ENCODE results near the gene CSMD2.
"Not testable (repeated sequence)": the region's sequence is repeated elsewhere in the genome, so short reads cannot be mapped to it uniquely, and the experiment has no call there.

Gene CSMD2

GRCh38 chr1:34019741-34020552, 145.1 kb downstream of the CSMD2 start:
- Histone ChIP-seq H4K20me1 (ENCODE audit: insufficient read depth, low read length) (peaks cover 3% of the 10 kb centered on the region; the same call in 1 of the 2 replicates), H2AFZ (ENCODE audit: low read depth, low read length) (no peak overlapping the region), H3K27ac (ENCODE audit: low read length) (no peak overlapping the region), H3K4me1 (ENCODE audit: insufficient read depth, low read length) (no peaks in the 10 kb centered on the region), H3K79me2 (ENCODE audit: insufficient read depth, low read length) (no peaks in the 10 kb centered on the region), H3K4me3 (ENCODE audit: low read depth in 1 of 2, low read length in 2 of 2) (no peak overlapping the region), H3K9ac (ENCODE audit: low read depth, low read length) (no peak overlapping the region), H3K9me3 (ENCODE audit: insufficient read depth, low read length, severe bottlenecking) (no peaks in the 10 kb centered on the region), H3K27me3 (ENCODE audit: insufficient read depth, low read length, poor library complexity) (peaks cover 12% of the 10 kb centered on the region), H3K36me3 (ENCODE audit: insufficient read depth, low read length) (no peaks in the 10 kb centered on the region), H3K4me2 (ENCODE audit: insufficient read depth, low read length) (no peak overlapping the region)
- ATAC-seq (ENCODE audit: insufficient read depth, low read depth) = no peak
- DNase-seq = no peak
- TF ChIP-seq, protein P1, sequence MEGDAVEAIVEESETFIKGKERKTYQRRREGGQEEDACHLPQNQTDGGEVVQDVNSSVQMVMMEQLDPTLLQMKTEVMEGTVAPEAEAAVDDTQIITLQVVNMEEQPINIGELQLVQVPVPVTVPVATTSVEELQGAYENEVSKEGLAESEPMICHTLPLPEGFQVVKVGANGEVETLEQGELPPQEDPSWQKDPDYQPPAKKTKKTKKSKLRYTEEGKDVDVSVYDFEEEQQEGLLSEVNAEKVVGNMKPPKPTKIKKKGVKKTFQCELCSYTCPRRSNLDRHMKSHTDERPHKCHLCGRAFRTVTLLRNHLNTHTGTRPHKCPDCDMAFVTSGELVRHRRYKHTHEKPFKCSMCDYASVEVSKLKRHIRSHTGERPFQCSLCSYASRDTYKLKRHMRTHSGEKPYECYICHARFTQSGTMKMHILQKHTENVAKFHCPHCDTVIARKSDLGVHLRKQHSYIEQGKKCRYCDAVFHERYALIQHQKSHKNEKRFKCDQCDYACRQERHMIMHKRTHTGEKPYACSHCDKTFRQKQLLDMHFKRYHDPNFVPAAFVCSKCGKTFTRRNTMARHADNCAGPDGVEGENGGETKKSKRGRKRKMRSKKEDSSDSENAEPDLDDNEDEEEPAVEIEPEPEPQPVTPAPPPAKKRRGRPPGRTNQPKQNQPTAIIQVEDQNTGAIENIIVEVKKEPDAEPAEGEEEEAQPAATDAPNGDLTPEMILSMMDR (IDR thresholded peaks at IDR 0.05; ENCODE audit: borderline replicate concordance, extremely low read depth, low read length, poor library complexity, severe bottlenecking) = no peak
- TF ChIP-seq EZH2 (IDR thresholded peaks at IDR 0.05; ENCODE audit: borderline replicate concordance, low read depth, low read length, severe bottlenecking) = no peak

DNA sequence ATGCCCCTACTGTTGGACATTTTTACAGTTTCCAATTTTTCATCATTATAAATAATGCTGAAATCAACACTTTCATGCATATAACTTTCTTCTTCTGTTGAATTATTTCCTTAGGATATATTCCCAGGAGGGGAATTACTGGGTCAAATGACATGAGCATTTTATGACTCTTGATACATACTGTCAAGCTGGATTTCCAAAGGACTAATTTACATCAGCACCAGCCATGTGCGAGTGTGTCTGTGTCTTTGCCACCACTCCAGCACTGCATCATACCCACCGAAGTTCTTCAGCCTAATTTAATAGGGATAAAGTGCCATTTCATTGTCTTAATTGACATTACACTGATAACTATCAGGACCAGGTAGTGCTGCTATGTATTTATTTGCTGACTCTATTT, 146.7 kb downstream of the CSMD2 start:
- TF ChIP-seq EZH2 (IDR thresholded peaks at IDR 0.05; ENCODE audit: borderline replicate concordance, low read depth, low read length, severe bottlenecking) = no peak
- TF ChIP-seq, protein P1 (IDR thresholded peaks at IDR 0.05; ENCODE audit: borderline replicate concordance, extremely low read depth, low read length, poor library complexity, severe bottlenecking) = no peak
- Histone ChIP-seq H3K9me3 (ENCODE audit: insufficient read depth, low read length, severe bottlenecking) (no peaks in the 10 kb centered on the region), H3K27me3 (ENCODE audit: insufficient read depth, low read length, poor library complexity) (peaks cover 12% of the 10 kb centered on the region), H3K4me1 (ENCODE audit: insufficient read depth, low read length) (no peaks in the 10 kb centered on the region), H4K20me1 (ENCODE audit: insufficient read depth, low read length) (peaks cover 3% of the 10 kb centered on the region; the same call in 1 of the 2 replicates), H2AFZ (ENCODE audit: low read depth, low read length) (no peak overlapping the region), H3K79me2 (ENCODE audit: insufficient read depth, low read length) (no peaks in the 10 kb centered on the region), H3K36me3 (ENCODE audit: insufficient read depth, low read length) (no peaks in the 10 kb centered on the region), H3K4me3 (ENCODE audit: low read depth in 1 of 2, low read length in 2 of 2) (no peak overlapping the region), H3K9ac (ENCODE audit: low read depth, low read length) (no peak overlapping the region), H3K27ac (ENCODE audit: low read length) (no peak overlapping the region), H3K4me2 (ENCODE audit: insufficient read depth, low read length) (no peak overlapping the region)
- DNase-seq (no peak), ATAC-seq (ENCODE audit: insufficient read depth, low read depth) (no peak)

DNA sequence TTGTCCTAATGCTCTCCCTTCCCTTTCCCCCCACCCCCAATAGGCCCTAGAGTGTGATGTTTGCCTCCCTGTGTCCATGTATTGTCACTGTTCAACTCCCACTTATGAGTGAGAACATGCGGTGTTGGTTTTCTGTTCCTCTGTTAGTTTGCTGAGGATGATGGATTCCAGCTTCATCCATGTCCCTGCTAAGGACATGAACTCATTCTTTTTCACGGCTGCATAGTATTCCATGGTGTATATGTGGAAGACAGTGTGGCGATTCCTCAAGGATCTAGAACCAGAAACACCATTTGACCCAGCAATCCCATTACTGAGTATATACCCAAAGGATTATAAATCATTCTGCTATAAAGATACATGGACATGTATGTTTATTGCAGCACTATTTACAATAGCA, 148.7 kb downstream of the CSMD2 start:
- H4K20me1 ChIP-seq (ENCODE audit: insufficient read depth, low read length); DNase-seq; H3K9ac ChIP-seq (ENCODE audit: low read depth, low read length); H3K27ac ChIP-seq (ENCODE audit: low read length); H3K4me1 ChIP-seq (ENCODE audit: insufficient read depth, low read length); H3K4me2 ChIP-seq (ENCODE audit: insufficient read depth, low read length); H2AFZ ChIP-seq (ENCODE audit: low read depth, low read length); ATAC-seq (ENCODE audit: insufficient read depth, low read depth); H3K36me3 ChIP-seq (ENCODE audit: insufficient read depth, low read length); H3K9me3 ChIP-seq (ENCODE audit: insufficient read depth, low read length, severe bottlenecking); H3K79me2 ChIP-seq (ENCODE audit: insufficient read depth, low read length); H3K4me3 ChIP-seq (ENCODE audit: low read depth in 1 of 2, low read length in 2 of 2): not testable (repeated sequence)
- peaks cover 12% of the 10 kb centered on the region for H3K27me3 ChIP-seq (ENCODE audit: insufficient read depth, low read length, poor library complexity)

GRCh38 chr1:34013958-34014737, 150.9 kb downstream of the CSMD2 start:
- Histone ChIP-seq H2AFZ (ENCODE audit: low read depth, low read length) (no peak overlapping the region), H4K20me1 (ENCODE audit: insufficient read depth, low read length) (no peaks in the 10 kb centered on the region), H3K4me3 (ENCODE audit: low read depth in 1 of 2, low read length in 2 of 2) (no peak overlapping the region), H3K27ac (ENCODE audit: low read length) (no peak overlapping the region), H3K9ac (ENCODE audit: low read depth, low read length) (no peak overlapping the region), H3K9me3 (ENCODE audit: insufficient read depth, low read length, severe bottlenecking) (no peaks in the 10 kb centered on the region), H3K27me3 (ENCODE audit: insufficient read depth, low read length, poor library complexity) (peaks cover 7% of the 10 kb centered on the region), H3K4me1 (ENCODE audit: insufficient read depth, low read length) (no peaks in the 10 kb centered on the region), H3K36me3 (ENCODE audit: insufficient read depth, low read length) (no peaks in the 10 kb centered on the region), H3K4me2 (ENCODE audit: insufficient read depth, low read length) (no peak overlapping the region), H3K79me2 (ENCODE audit: insufficient read depth, low read length) (no peaks in the 10 kb centered on the region)
- TF ChIP-seq, protein P1 (IDR thresholded peaks at IDR 0.05; ENCODE audit: borderline replicate concordance, extremely low read depth, low read length, poor library complexity, severe bottlenecking) = peak; percentile 67
- TF ChIP-seq EZH2 (IDR thresholded peaks at IDR 0.05; ENCODE audit: borderline replicate concordance, low read depth, low read length, severe bottlenecking) = no peak
- DNase-seq (peak; percentile 27), ATAC-seq (ENCODE audit: insufficient read depth, low read depth) (no peak)
